Activated CD8-positive, alpha-beta T cell treated with anti-CD3 and anti-CD28 coated beads for 36 hours (primary cell): ENCODE measurements around the gene NFATC4. TPM values are rescaled to one million over a fixed set of nuclear protein-coding genes. Genes with fewer than 3 reads are reported as not detected.
"Not testable (repeated sequence)": the region's sequence is repeated elsewhere in the genome, so short reads cannot be mapped to it uniquely, and the experiment has no call there.

ENCODE experiments used
- ATAC-seq: fragments of 200-7000 bp; cut with Tn5 transposase; one replicate; pipeline ENCODE4 v1.10.0; 2021; ENCODE audit warnings: mild to moderate bottlenecking, moderate library complexity
- CTCF ChIA-PET: fragments of 350-600 bp; sonication (Branson Sonifier 250); formaldehyde crosslinking; loops from one replicate; lab custom pipeline; 2021; ENCODE audit warnings: antibody characterized with exemption; lab: Charles Lee
- POLR2A ChIA-PET: fragments of 350-600 bp; sonication (Branson Sonifier 250); formaldehyde crosslinking; loops from one replicate; lab custom pipeline; 2021; ENCODE audit warnings: antibody characterized with exemption; lab: Charles Lee
- DNase-seq: peaks from one replicate; pipeline ENCODE4 v3.0.0-alpha.2; 2020
- H3K27ac Mint-ChIP-seq: one replicate; pipeline ENCODE4 v1.8.0; 2021; ENCODE audit warnings: mild to moderate bottlenecking, mixed read lengths
- H3K27me3 Mint-ChIP-seq: one replicate; pipeline ENCODE4 v1.8.0; 2021; ENCODE audit warnings: mixed read lengths
- H3K36me3 Mint-ChIP-seq: one replicate; pipeline ENCODE4 v1.8.0; 2021; ENCODE audit warnings: low read depth, mixed read lengths
- H3K4me1 Mint-ChIP-seq: one replicate; pipeline ENCODE4 v1.8.0; 2021; ENCODE audit warnings: low read depth, mixed read lengths
- H3K4me3 Mint-ChIP-seq: one replicate; pipeline ENCODE4 v1.8.0; 2021; ENCODE audit warnings: mild to moderate bottlenecking, moderate library complexity, mixed read lengths
- H3K9me3 Mint-ChIP-seq: one replicate; pipeline ENCODE4 v1.8.0; 2021; ENCODE audit warnings: mixed read lengths
- intact Hi-C: fragments of 100-400 bp; cut with micrococcal nuclease; formaldehyde crosslinking; loops from one replicate; pipeline ENCODE4 v1.10.0; 2022
- total RNA-seq, 2 experiments: library from RNA; stranded (reverse); gene quantifications; one replicate each; pipeline ENCODE4 v1.2.3, GENCODE V29; 2021
- TF ChIP-seq, protein P1 (sequence below): fragments of 200-600 bp; IDR thresholded peaks from one replicate; pipeline ENCODE4 v1.8.0; 2022; ENCODE audit warnings: antibody characterized with exemption, mild to moderate bottlenecking

NFATC4 gene
- total RNA-seq, 2 experiments from 2014 or later, result 1.3 to 2.0 TPM

GRCh38 chr14:24324024-24324423 is 44.0 kb upstream of the NFATC4 start:
- TF ChIP-seq, protein P1, sequence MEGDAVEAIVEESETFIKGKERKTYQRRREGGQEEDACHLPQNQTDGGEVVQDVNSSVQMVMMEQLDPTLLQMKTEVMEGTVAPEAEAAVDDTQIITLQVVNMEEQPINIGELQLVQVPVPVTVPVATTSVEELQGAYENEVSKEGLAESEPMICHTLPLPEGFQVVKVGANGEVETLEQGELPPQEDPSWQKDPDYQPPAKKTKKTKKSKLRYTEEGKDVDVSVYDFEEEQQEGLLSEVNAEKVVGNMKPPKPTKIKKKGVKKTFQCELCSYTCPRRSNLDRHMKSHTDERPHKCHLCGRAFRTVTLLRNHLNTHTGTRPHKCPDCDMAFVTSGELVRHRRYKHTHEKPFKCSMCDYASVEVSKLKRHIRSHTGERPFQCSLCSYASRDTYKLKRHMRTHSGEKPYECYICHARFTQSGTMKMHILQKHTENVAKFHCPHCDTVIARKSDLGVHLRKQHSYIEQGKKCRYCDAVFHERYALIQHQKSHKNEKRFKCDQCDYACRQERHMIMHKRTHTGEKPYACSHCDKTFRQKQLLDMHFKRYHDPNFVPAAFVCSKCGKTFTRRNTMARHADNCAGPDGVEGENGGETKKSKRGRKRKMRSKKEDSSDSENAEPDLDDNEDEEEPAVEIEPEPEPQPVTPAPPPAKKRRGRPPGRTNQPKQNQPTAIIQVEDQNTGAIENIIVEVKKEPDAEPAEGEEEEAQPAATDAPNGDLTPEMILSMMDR, result no peak
- H3K36me3 Mint-ChIP-seq, result no peaks in the 10 kb centered on the region
- H3K27ac Mint-ChIP-seq, result no peak overlapping the region
- ATAC-seq (no peak), DNase-seq (no peak)
- H3K9me3 Mint-ChIP-seq, result no peaks in the 10 kb centered on the region
- H3K4me3 Mint-ChIP-seq, result no peak overlapping the region
- H3K4me1 Mint-ChIP-seq, result peaks cover 14% of the 10 kb centered on the region
- CTCF ChIA-PET, result interaction anchor here (1.1 to 10.2 kb wide), 5 partner anchors 9 to 113 kb away, joined by 3 to 88 read pairs (median 10); partner anchors contain the start of genes ADCY4 and CIDEB
- H3K27me3 Mint-ChIP-seq, result no peaks in the 10 kb centered on the region
- POLR2A ChIA-PET, result interaction anchor here (1.2 to 2.1 kb wide), 2 partner anchors 11 to 14 kb away, joined by 4 to 9 read pairs; partner anchors contain the start of gene LTB4R2
- intact Hi-C loops, result no loop called here

DNA sequence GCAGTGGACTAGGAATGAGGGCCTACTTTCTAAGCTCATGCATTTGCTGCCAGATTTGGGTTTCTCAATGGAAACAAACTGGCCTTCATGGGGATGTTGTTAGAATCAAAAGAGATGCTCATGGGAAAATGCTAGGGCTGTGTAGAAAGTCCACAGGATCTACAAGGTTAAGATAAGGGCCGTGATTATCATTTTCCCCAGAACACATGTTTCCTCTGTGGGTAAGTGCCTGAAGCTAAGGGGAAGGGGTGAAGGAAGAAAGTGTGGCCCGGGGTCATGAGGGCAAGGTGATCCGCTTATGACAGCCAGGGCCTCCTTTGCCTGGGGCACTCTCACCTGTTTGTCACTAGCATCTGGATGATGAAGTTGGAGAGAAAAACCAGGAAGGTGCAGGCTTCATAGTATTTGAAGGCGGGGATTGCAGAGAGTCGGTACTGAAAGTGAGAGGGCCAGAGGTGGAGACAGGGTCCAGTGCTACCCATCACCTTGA is 42.9 kb upstream of the NFATC4 start:
- TF ChIP-seq, protein P1, result no peak
- Mint-ChIP-seq H3K27me3 (no peaks in the 10 kb centered on the region), H3K36me3 (no peaks in the 10 kb centered on the region), H3K4me3 (no peak overlapping the region), H3K27ac (no peak overlapping the region), H3K9me3 (no peaks in the 10 kb centered on the region), H3K4me1 (peaks cover 25% of the 10 kb centered on the region)
- POLR2A ChIA-PET, result interaction anchor here (0.8 to 2.1 kb wide), 5 partner anchors 8 to 105 kb away, joined by 3 to 9 read pairs (median 4); partner anchors contain the start of genes KHNYN and RIPK3
- CTCF ChIA-PET, result interaction anchor here (1.1 to 10.2 kb wide), 6 partner anchors 8 to 112 kb away, joined by 3 to 88 read pairs (median 8); partner anchors contain the start of genes ADCY4 and CIDEB
- DNase-seq (no peak), ATAC-seq (no peak)
- intact Hi-C loops, result no loop called here

GRCh38 chr14:24325963-24326362 is 42.0 kb upstream of the NFATC4 start:
- Mint-ChIP-seq H3K9me3 (no peaks in the 10 kb centered on the region), H3K27ac (no peak overlapping the region), H3K36me3 (no peaks in the 10 kb centered on the region), H3K27me3 (peaks cover 4% of the 10 kb centered on the region), H3K4me3 (no peak overlapping the region), H3K4me1 (peaks cover 25% of the 10 kb centered on the region)
- ATAC-seq, result no peak
- ChIA-PET CTCF (interaction anchor here (1.2 to 4.8 kb wide), 2 partner anchors 16 to 106 kb away, joined by 4 to 42 read pairs; no protein-coding TSS in a partner anchor), POLR2A (interaction anchor here (1.5 to 2.1 kb wide), 2 partner anchors 13 to 14 kb away, joined by 3 to 9 read pairs; partner anchors contain the start of gene RIPK3)
- no peak for DNase-seq
- intact Hi-C loops, result no loop called here
- TF ChIP-seq, protein P1, result no peak

DNA sequence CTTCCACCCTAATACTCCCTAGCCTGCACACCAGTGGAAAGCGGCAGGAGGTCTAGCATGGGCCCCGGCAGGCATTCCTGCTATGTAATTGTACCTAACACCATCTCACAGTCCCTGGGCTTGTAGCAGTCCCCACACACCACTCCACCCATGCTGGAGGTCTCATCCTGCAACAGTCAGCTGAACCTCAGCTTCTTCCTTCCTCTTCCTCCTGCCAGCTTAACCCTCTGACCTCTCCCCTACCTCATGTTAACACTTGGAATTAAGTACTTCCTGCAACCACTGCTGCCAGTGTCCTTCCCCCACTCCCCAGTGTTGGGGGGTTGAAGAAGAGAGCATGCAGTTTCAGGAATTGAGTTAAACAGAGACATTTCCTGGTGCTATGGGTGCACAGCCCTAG is 40.7 kb upstream of the NFATC4 start:
- no peak overlapping the region for H3K27ac Mint-ChIP-seq
- ATAC-seq, result no peak
- H3K4me3 Mint-ChIP-seq, result no peak overlapping the region
- intact Hi-C loops, result no loop called here
- POLR2A ChIA-PET, result interaction anchor here (0.6 kb wide), 1 partner anchor 37 kb away, joined by 3 read pairs; no protein-coding TSS in a partner anchor
- DNase-seq, result no peak
- CTCF ChIA-PET, result interaction anchor here (1.1 to 8.8 kb wide), 8 partner anchors 9 to 114 kb away, joined by 3 to 138 read pairs (median 8); partner anchors contain the start of genes CIDEB, LTB4R and LTB4R2
- H3K36me3 Mint-ChIP-seq, result no peaks in the 10 kb centered on the region
- H3K9me3 Mint-ChIP-seq, result no peaks in the 10 kb centered on the region
- peaks cover 32% of the 10 kb centered on the region for H3K4me1 Mint-ChIP-seq
- peaks cover 8% of the 10 kb centered on the region for H3K27me3 Mint-ChIP-seq
- TF ChIP-seq, protein P1, result no peak

DNA sequence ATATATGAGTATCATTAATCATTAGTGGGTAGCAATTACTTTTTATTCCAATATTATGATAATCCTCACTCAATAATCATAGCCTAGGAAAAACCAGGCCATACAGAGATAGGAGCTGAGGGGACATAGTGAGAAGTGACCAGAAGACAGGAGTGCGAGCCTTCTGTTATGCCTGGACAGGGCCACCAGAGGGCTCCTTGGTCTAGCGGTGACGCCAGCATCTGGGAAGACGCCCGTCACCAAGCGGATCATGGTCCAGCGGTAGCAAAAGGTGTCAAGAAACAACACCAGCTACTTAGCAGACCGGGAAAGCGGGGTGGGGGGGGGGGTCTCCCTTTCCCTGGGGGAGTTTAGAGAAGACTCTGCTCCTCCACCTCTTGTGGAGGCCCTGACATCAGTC is 40.1 kb upstream of the NFATC4 start:
- ATAC-seq, intact Hi-C loops, H3K36me3 Mint-ChIP-seq, H3K27ac Mint-ChIP-seq, H3K9me3 Mint-ChIP-seq, H3K4me3 Mint-ChIP-seq: not testable (repeated sequence)
- TF ChIP-seq, protein P1, result peak; percentile 49
- peak; percentile 42 for DNase-seq
- ChIA-PET POLR2A (interaction anchor here (0.6 kb wide), 1 partner anchor 38 kb away, joined by 3 read pairs; no protein-coding TSS in a partner anchor), CTCF (interaction anchor here (1.1 to 8.8 kb wide), 8 partner anchors 10 to 114 kb away, joined by 3 to 138 read pairs (median 8); partner anchors contain the start of genes CIDEB, LTB4R and LTB4R2)
- H3K4me1 Mint-ChIP-seq, result peaks cover 34% of the 10 kb centered on the region
- H3K27me3 Mint-ChIP-seq, result peaks cover 12% of the 10 kb centered on the region
